ENCODE results near the gene UQCR10.

DNA sequence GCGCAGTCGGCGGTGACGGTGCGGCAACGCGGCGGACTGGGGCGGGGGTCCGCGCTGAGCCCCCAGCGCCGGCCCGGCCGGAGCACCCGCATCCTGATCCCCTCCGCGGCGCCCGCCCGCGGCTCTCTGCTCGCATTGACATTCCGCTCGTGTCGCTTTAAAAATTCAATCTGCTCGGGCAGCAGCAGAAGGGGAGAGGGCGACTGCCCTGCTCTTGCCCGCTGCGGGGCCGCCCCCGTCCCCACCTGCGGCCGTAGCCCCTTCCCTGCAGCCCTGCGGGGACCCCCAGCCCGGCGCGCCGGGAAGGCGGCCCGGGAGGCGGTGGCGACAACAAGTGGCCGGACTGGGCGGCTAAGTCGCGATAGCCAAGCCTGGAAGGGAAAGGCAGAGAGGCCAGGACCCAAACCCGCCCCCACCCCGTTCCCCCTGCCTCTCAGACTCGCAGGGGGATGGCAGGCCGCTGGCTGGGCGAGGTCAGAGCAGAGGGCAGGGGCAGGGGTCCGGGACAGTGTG, 46.3 kb upstream of the UQCR10 start:
- TF ChIP-seq CTCF (IDR thresholded peaks at IDR 0.05) = no peak
- no peak for TF ChIP-seq POLR2A (IDR thresholded peaks at IDR 0.05)

Data from heart left ventricle (tissue), 13 donors.